PC-3 (cell line): Measurements from ENCODE around the gene PIMREG. TPM values are rescaled to one million over a fixed set of nuclear protein-coding genes. Genes with fewer than 3 reads are reported as not detected.
"Not testable (repeated sequence)": the region's sequence is repeated elsewhere in the genome, so short reads cannot be mapped to it uniquely, and the experiment has no call there.

Experiments used
- ATAC-seq: fragments of 200-7000 bp; cut with Tn5 transposase; 2 replicates; pipeline ENCODE4 v1.9.1; 2020; ENCODE audit warnings: mild to moderate bottlenecking, moderate library complexity
- BruUV-seq: library from RNA; stranded (reverse); fragments of 400-500 nt; replicated peaks from 2 replicates; lab custom pipeline; 2021; lab: Mats Ljungman, UMichigan
- CTCF ChIA-PET: fragments of 300-600 bp; sonication (Branson Sonifier 250); formaldehyde crosslinking; loops from one replicate; lab custom pipeline; 2022; ENCODE audit warnings: antibody characterized with exemption; lab: Charles Lee
- POLR2A ChIA-PET: fragments of 300-600 bp; sonication (Branson Sonifier 250); formaldehyde crosslinking; loops from one replicate; lab custom pipeline; 2022; ENCODE audit warnings: antibody characterized with exemption; ENCODE audit not compliant: unreplicated experiment; lab: Charles Lee
- DNase-seq: peaks from one replicate; pipeline ENCODE4 v3.0.0-alpha.2; 2015
- H2AFZ ChIP-seq: fragments of 300-600 bp; sonication (generic); 2 replicates; pipeline ENCODE4 v1.6.0; 2016; ENCODE audit warnings: antibody characterized with exemption, low read length
- H3F3A ChIP-seq: fragments of 300-600 bp; sonication (generic); one replicate; pipeline ENCODE4 v1.6.0; 2017; ENCODE audit warnings: antibody characterized with exemption, low read length, control low read depth, mild to moderate bottlenecking; ENCODE audit not compliant: unreplicated experiment
- H3K27ac ChIP-seq: fragments of 300-600 bp; sonication (generic); 2 replicates; pipeline ENCODE4 v1.5.1; 2016; ENCODE audit warnings: mild to moderate bottlenecking, low read length
- H3K27me3 ChIP-seq: fragments of 300-600 bp; sonication (generic); 2 replicates; pipeline ENCODE4 v1.6.1; 2016; ENCODE audit warnings: low read length, mixed read lengths
- H3K36me3 ChIP-seq: fragments of 300-600 bp; sonication (generic); 2 replicates; pipeline ENCODE4 v1.6.1; 2016; ENCODE audit warnings: low read depth, mixed run types, low read length, mixed read lengths
- H3K4me1 ChIP-seq: fragments of 300-600 bp; sonication (generic); 2 replicates; pipeline ENCODE4 v1.5.1; 2016; ENCODE audit warnings: low read length; ENCODE audit not compliant: insufficient read depth
- H3K4me2 ChIP-seq: fragments of 300-600 bp; sonication (generic); 2 replicates; pipeline ENCODE4 v1.6.0; 2016; ENCODE audit warnings: low read length
- H3K4me3 ChIP-seq: fragments of 300-600 bp; sonication (generic); 2 replicates; pipeline ENCODE4 v1.5.1; 2016; ENCODE audit warnings: mild to moderate bottlenecking, low read length, mixed read lengths
- H3K79me2 ChIP-seq: fragments of 300-600 bp; sonication (generic); 2 replicates; pipeline ENCODE4 v1.6.1; 2017; ENCODE audit warnings: low read length, mixed read lengths
- H3K9ac ChIP-seq: fragments of 300-600 bp; sonication (generic); 2 replicates; pipeline ENCODE4 v1.6.0; 2016; ENCODE audit warnings: mild to moderate bottlenecking, low read length
- H3K9me2 ChIP-seq: fragments of 300-600 bp; sonication (generic); replicated peaks from 2 replicates; pipeline ENCODE4 v1.6.1; 2016; ENCODE audit warnings: mixed run types, low read length, mixed read lengths
- H3K9me3 ChIP-seq: fragments of 300-600 bp; sonication (generic); 2 replicates; pipeline ENCODE4 v1.6.1; 2016; ENCODE audit warnings: low read length, mixed read lengths
- H4K20me1 ChIP-seq: fragments of 300-600 bp; sonication (generic); 2 replicates; pipeline ENCODE4 v1.6.1; 2016; ENCODE audit warnings: low read length, mixed read lengths
- CTCF ChIP-seq: fragments of 300-600 bp; sonication (generic); conservative IDR thresholded peaks from 2 replicates; pipeline ENCODE4 v1.5.1; 2017; ENCODE audit warnings: antibody characterized with exemption, low read depth, mild to moderate bottlenecking, low read length
- EZH2 ChIP-seq: fragments of 300-600 bp; sonication (generic); IDR thresholded peaks from one replicate; pipeline ENCODE4 v1.6.1; 2017; ENCODE audit warnings: antibody characterized with exemption, mild to moderate bottlenecking, low read length; ENCODE audit not compliant: unreplicated experiment
- EZH2phosphoT487 ChIP-seq: fragments of 300-600 bp; sonication (generic); IDR thresholded peaks from 2 replicates; pipeline ENCODE4 v1.6.1; 2018; ENCODE audit warnings: mild to moderate bottlenecking, antibody characterized with exemption, low read length, borderline replicate concordance
- intact Hi-C: fragments of 100-400 bp; cut with micrococcal nuclease; formaldehyde crosslinking; loops from 2 replicates; pipeline ENCODE4 v1.9.0; 2023
- total RNA-seq: library from RNA; depleted of rRNA; stranded (reverse); fragments of >200 nt; gene quantifications from 2 replicates; pipeline ENCODE4 v1.2.3, GENCODE V29; 2014

The PIMREG gene
- total RNA-seq, 1 experiment from 2014 or later = 67.6 TPM

GRCh38 chr17:6480303-6480675 is 36.0 kb downstream of the PIMREG start:
- H3K36me3 ChIP-seq = no peaks in the 10 kb centered on the region
- H2AFZ ChIP-seq = no peak overlapping the region
- intact Hi-C loops = no loop called here
- no peaks in the 10 kb centered on the region for H3K27me3 ChIP-seq
- H3K9me2 ChIP-seq = no peaks in the 10 kb centered on the region
- no peak overlapping the region for H3K4me2 ChIP-seq
- H3K4me1 ChIP-seq = no peaks in the 10 kb centered on the region
- no peaks in the 10 kb centered on the region for H3F3A ChIP-seq
- ATAC-seq = no peak
- CTCF ChIA-PET = no interaction called here
- no peaks in the 10 kb centered on the region for H3K9me3 ChIP-seq
- TF ChIP-seq EZH2phosphoT487 (no peak), EZH2 (no peak), CTCF (no peak)
- DNase-seq = no peak
- no TSS peak for BruUV-seq
- no peak overlapping the region for H3K4me3 ChIP-seq
- H4K20me1 ChIP-seq = no peaks in the 10 kb centered on the region
- no peaks in the 10 kb centered on the region for H3K79me2 ChIP-seq
- POLR2A ChIA-PET = interaction anchor here (0.6 kb wide), 1 partner anchor 9 kb away, joined by 6 read pairs; no protein-coding TSS in a partner anchor
- H3K27ac ChIP-seq = no peak overlapping the region
- H3K9ac ChIP-seq = no peak overlapping the region

- H3K9me3 ChIP-seq = no peaks in the 10 kb centered on the region
- no peaks in the 10 kb centered on the region for H3F3A ChIP-seq
- DNase-seq = no peak
- H3K9me2 ChIP-seq = no peaks in the 10 kb centered on the region
- no peaks in the 10 kb centered on the region for H4K20me1 ChIP-seq
- ChIA-PET POLR2A (no interaction called here), CTCF (no interaction called here)
- H3K4me3 ChIP-seq = no peak overlapping the region
- no TSS peak for BruUV-seq
- intact Hi-C loops = no loop called here
- H3K9ac ChIP-seq = no peak overlapping the region
- H2AFZ ChIP-seq = no peak overlapping the region
- TF ChIP-seq EZH2 = no peak
- TF ChIP-seq CTCF = no peak
- no peak for TF ChIP-seq EZH2phosphoT487
- no peak overlapping the region for H3K4me2 ChIP-seq
- H3K27ac ChIP-seq = no peak overlapping the region
- H3K36me3 ChIP-seq = no peaks in the 10 kb centered on the region
- H3K4me1 ChIP-seq = no peaks in the 10 kb centered on the region
- H3K27me3 ChIP-seq = no peaks in the 10 kb centered on the region
- ATAC-seq = no peak
- no peaks in the 10 kb centered on the region for H3K79me2 ChIP-seq
These were observed 37.8 kb downstream of the PIMREG start for GRCh38 chr17:6482105-6482455.

GRCh38 chr17:6482796-6483195 is 38.5 kb downstream of the PIMREG start:
- H2AFZ ChIP-seq, H3K9me3 ChIP-seq, H3K27me3 ChIP-seq, CTCF ChIA-PET, H3K27ac ChIP-seq, intact Hi-C loops, H3K4me3 ChIP-seq, H4K20me1 ChIP-seq, H3K9me2 ChIP-seq, H3F3A ChIP-seq, H3K36me3 ChIP-seq, H3K4me1 ChIP-seq, POLR2A ChIA-PET, DNase-seq, H3K4me2 ChIP-seq, H3K79me2 ChIP-seq, H3K9ac ChIP-seq, BruUV-seq, ATAC-seq: not testable (repeated sequence)
